22Rv1 (cell line): ENCODE results near the gene TOP3B.

Experiments used
- CTCF ChIP-seq: fragments of 450-650 bp; IDR thresholded peaks from 2 replicates; pipeline ENCODE4 v1.5.1; 2017; ENCODE audit warnings: mild to moderate bottlenecking
- ZFX ChIP-seq: fragments of 450-650 bp; IDR thresholded peaks from 2 replicates; pipeline ENCODE4 v1.6.1; 2017; ENCODE audit warnings: antibody characterized with exemption, borderline replicate concordance

- TF ChIP-seq CTCF (no peak), ZFX (no peak)
Measured at GRCh38 chr22:22026157-22026831, 43.7 kb upstream of the TOP3B start.
